Lower leg skin (tissue), 4 donors: Measurements from ENCODE around the gene ZNF580. TPM values are rescaled to one million over a fixed set of nuclear protein-coding genes. Genes with fewer than 3 reads are reported as not detected.
A peak's percentile ranks its signal among the peaks of the same experiment; 100 is the strongest.

Experiments used
- DNase-seq, 2 donors: peaks; one replicate each; pipeline ENCODE4 v3.0.0-alpha.2; 2019; ENCODE audit warnings: low spot score in 2 of 2
- H3K4me3 ChIP-seq: fragments of 200-600 bp; sonication (generic); 2 replicates; pipeline ENCODE4 v1.5.1; 2017; ENCODE audit warnings: mild to moderate bottlenecking, low read depth; ENCODE audit not compliant: poor library complexity, severe bottlenecking
- CTCF ChIP-seq, 3 donors: fragments of 450-650 bp; IDR thresholded peaks; one replicate each; pipeline ENCODE4 v1.5.1; 2016; ENCODE audit warnings: antibody characterized with exemption in 3 of 3, mild to moderate bottlenecking in 3 of 3, moderate library complexity in 2 of 3
- POLR2A ChIP-seq, 2 donors: fragments of 450-650 bp; IDR thresholded peaks; one replicate each; pipeline ENCODE4 v1.6.1; 2016 to 2017; ENCODE audit warnings: antibody characterized with exemption in 2 of 2, mild to moderate bottlenecking in 1 of 2, moderate library complexity in 1 of 2
- WGBS, 2 donors: methylation state at CpG; one replicate each; pipeline ENCODE4 v1.1.5; 2018; 5-methylcytosine and 5-hydroxymethylcytosine counted together
- intact Hi-C: fragments of 100-400 bp; cut with DNase I; formaldehyde crosslinking; loops from one replicate; pipeline ENCODE4 v1.15.0; 2023; ENCODE audit warnings: low total_unique reads
- total RNA-seq, 4 donors: library from RNA; depleted of rRNA; stranded (reverse); fragments of >200 nt; gene quantifications; one replicate each; pipeline ENCODE4 v1.1.0, GENCODE V29; 2016

ZNF580 gene
- total RNA-seq, 4 donors from 2014 or later, result 14.1 to 38.0 (median 22.9) TPM

GRCh38 chr19:55596304-55596703 lies 44.5 kb upstream of the ZNF580 start:
- H3K4me3 ChIP-seq, result no peak overlapping the region
- 93 to 96% methylated on average over 3 of the region's 3 CpGs for WGBS, 2 donors
- TF ChIP-seq CTCF (IDR thresholded peaks at IDR 0.05) (no peak), POLR2A (IDR thresholded peaks at IDR 0.05) (no peak)

GRCh38 chr19:55597501-55597921 lies 43.3 kb upstream of the ZNF580 start:
- 95 to 97% methylated on average over 30 of the region's 30 CpGs for WGBS, 2 donors
- intact Hi-C loops, result no loop called here
- no peak overlapping the region for H3K4me3 ChIP-seq
- DNase-seq, result no peak
- TF ChIP-seq CTCF (IDR thresholded peaks at IDR 0.05) (no peak), POLR2A (IDR thresholded peaks at IDR 0.05) (no peak)

More at GRCh38 chr19:55596304-55596703, 44.5 kb upstream of the ZNF580 start:
- intact Hi-C loops, result no loop called here
- no peak for DNase-seq

- TF ChIP-seq CTCF (IDR thresholded peaks at IDR 0.05) (no peak), POLR2A (IDR thresholded peaks at IDR 0.05) (no peak)
- 83 to 84% methylated on average over 9 of the region's 9 CpGs for WGBS, 2 donors
- intact Hi-C loops, result no loop called here
- no peak overlapping the region for H3K4me3 ChIP-seq
- no peak for DNase-seq
Observed at GRCh38 chr19:55598034-55598433, 42.8 kb upstream of the ZNF580 start.

GRCh38 chr19:55598719-55599467 lies 41.9 kb upstream of the ZNF580 start:
- TF ChIP-seq POLR2A (IDR thresholded peaks at IDR 0.05) (no peak), CTCF (IDR thresholded peaks at IDR 0.05) (no peak)
- H3K4me3 ChIP-seq, result peak overlapping the region; percentile 35
- intact Hi-C loops, result no loop called here
- WGBS, 2 donors, result 6 to 8% methylated on average over 23 to 25 of the region's 26 CpGs
- peak; percentile 91 to 98 for DNase-seq

- peak within 1 kb of the TSS; percentile 67 for H3K4me3 ChIP-seq
- DNase-seq, result peak; percentile 98 to 100
- 0 to 1% methylated on average over 23 of the region's 23 CpGs for WGBS, 2 donors
- intact Hi-C loops, result no loop called here
- TF ChIP-seq CTCF (IDR thresholded peaks at IDR 0.05) (no peak), POLR2A (IDR thresholded peaks at IDR 0.05) (no peak)
Observed at GRCh38 chr19:55599468-55599841, 41.3 kb upstream of the ZNF580 start, which contains the start of gene FIZ1. TSS of gene FIZ1 (minus strand) at chr19:55599517. CDS start at chr19:55597865, 1,652 bp downstream.
